ENCODE data around the gene TRMT1L.

TRMT1L gene

DNA sequence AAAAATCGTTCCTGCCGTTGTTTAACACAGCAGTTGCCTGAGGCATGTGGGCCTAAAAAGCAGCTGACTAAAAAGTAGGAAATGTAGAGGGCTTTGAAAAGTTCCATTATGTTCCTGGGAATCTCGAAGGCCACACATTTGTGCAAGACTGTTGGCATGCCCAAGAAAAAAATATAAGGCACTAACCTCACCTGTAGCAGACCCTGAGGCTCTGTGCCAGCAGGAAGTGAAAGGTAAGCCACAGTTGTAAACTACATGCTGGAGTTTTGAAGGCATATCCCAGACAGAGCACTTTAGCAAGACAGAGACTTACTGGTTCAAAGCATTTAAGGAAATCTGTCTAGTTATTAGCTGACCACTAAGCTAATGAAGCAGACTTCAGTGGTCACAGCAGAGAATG, 52.7 kb downstream of the TRMT1L start:
- Histone ChIP-seq H3K36me3 (ENCODE audit: control insufficient read depth in 4 of 4, insufficient read depth in 4 of 4, low read length in 3 of 4) (peaks cover 4 to 37% (median 11%) of the 10 kb centered on the region in 4 experiments), H3K27ac (ENCODE audit: insufficient read depth in 1 of 2, low read depth in 1 of 2, low read length in 2 of 2, poor library complexity in 1 of 2, severe bottlenecking in 2 of 2) (no peak overlapping the region), H3K27me3 (replicated peaks in 2 of 5; ENCODE audit: control insufficient read depth in 4 of 5, insufficient read depth in 5 of 5, low read length in 4 of 5) (no peaks in the 10 kb centered on the region), H3K9me3 (ENCODE audit: control extremely low read depth in 1 of 5, control insufficient read depth in 4 of 5, insufficient read depth in 2 of 5, low read depth in 1 of 5, low read length in 4 of 5) (peaks cover 0 to 16% (median 6%) of the 10 kb centered on the region in 5 experiments), H3K4me1 (ENCODE audit: control extremely low read depth in 1 of 4, control insufficient read depth in 4 of 4, insufficient read depth in 4 of 4, low read length in 3 of 4) (no peaks in the 10 kb centered on the region), H3K4me3 (ENCODE audit: control insufficient read depth in 1 of 7, extremely low read depth in 1 of 7, insufficient read depth in 4 of 7, low read depth in 2 of 7, low read length in 6 of 7) (no peak overlapping the region)
- POLR2A ChIA-PET: no interaction called here
- CTCF ChIA-PET: interaction anchor here (1.0 to 1.4 kb wide), 2 partner anchors 13 to 66 kb away, joined by 3 to 4 read pairs; no protein-coding TSS in a partner anchor
- DNase-seq: no peak
- WGBS (ENCODE audit: insufficient coverage): 92% methylated on average over 3 of the region's 3 CpGs

DNA sequence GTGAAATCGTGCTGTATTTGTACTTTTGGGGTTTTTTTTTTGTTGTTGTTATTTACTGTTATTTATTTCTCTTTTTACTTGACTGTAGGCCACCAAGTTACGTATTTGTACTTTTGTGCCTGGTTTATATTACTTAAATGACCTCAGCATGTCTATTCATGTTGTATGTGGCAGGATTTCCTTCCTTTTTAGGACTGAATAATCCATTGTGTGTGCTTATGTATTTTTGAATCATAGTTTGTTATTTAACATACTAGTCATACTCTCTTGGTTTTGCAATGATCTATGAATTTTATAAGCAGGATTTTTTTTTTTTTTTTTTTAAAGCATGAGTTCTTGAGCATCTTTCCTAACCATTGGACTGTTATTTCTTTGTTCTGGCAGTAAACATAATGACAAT, 60.2 kb downstream of the TRMT1L start:
- WGBS (ENCODE audit: insufficient coverage): no CpG with 5 or more reads among the region's 2 CpGs
- CTCF ChIA-PET: no interaction called here
- no peak overlapping the region for H3K4me3 ChIP-seq (ENCODE audit: control insufficient read depth in 1 of 7, extremely low read depth in 1 of 7, insufficient read depth in 4 of 7, low read depth in 2 of 7, low read length in 6 of 7)
- DNase-seq: no peak
- peaks cover 17 to 45% (median 32%) of the 10 kb centered on the region in 4 experiments for H3K36me3 ChIP-seq (ENCODE audit: control insufficient read depth in 4 of 4, insufficient read depth in 4 of 4, low read length in 3 of 4)
- no peaks in the 10 kb centered on the region for H3K9me3 ChIP-seq (ENCODE audit: control extremely low read depth in 1 of 5, control insufficient read depth in 4 of 5, insufficient read depth in 2 of 5, low read depth in 1 of 5, low read length in 4 of 5)
- H3K27ac ChIP-seq (ENCODE audit: insufficient read depth in 1 of 2, low read depth in 1 of 2, low read length in 2 of 2, poor library complexity in 1 of 2, severe bottlenecking in 2 of 2): no peak overlapping the region
- POLR2A ChIA-PET: no interaction called here
- no peaks in the 10 kb centered on the region for H3K4me1 ChIP-seq (ENCODE audit: control extremely low read depth in 1 of 4, control insufficient read depth in 4 of 4, insufficient read depth in 4 of 4, low read length in 3 of 4)
- H3K27me3 ChIP-seq (replicated peaks in 2 of 5; ENCODE audit: control insufficient read depth in 4 of 5, insufficient read depth in 5 of 5, low read length in 4 of 5): no peaks in the 10 kb centered on the region

DNA sequence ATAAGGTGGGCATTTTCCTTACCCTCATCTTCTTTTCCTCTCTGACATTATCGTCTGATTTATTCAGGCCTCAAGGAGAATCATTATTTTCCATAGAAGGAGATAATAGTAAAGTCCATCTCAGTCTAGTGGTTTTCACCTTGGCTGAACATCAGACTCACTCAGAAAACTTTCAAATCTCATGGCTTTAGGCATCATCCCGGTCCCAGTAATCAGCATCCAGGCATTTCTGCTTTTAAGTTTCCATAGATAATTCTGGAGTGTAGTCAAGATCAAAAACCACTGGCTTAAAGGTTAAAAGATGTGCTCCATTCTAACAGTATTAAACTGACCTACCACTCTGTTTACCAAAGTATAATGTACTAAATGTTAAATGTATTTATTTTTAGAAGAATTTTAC, 62.0 kb downstream of the TRMT1L start:
- Histone ChIP-seq H3K9me3 (ENCODE audit: control extremely low read depth in 1 of 5, control insufficient read depth in 4 of 5, insufficient read depth in 2 of 5, low read depth in 1 of 5, low read length in 4 of 5) (no peaks in the 10 kb centered on the region), H3K27ac (ENCODE audit: insufficient read depth in 1 of 2, low read depth in 1 of 2, low read length in 2 of 2, poor library complexity in 1 of 2, severe bottlenecking in 2 of 2) (no peak overlapping the region), H3K4me1 (ENCODE audit: control extremely low read depth in 1 of 4, control insufficient read depth in 4 of 4, insufficient read depth in 4 of 4, low read length in 3 of 4) (no peaks in the 10 kb centered on the region), H3K27me3 (replicated peaks in 2 of 5; ENCODE audit: control insufficient read depth in 4 of 5, insufficient read depth in 5 of 5, low read length in 4 of 5) (no peaks in the 10 kb centered on the region), H3K36me3 (ENCODE audit: control insufficient read depth in 4 of 4, insufficient read depth in 4 of 4, low read length in 3 of 4) (peaks cover 16 to 48% (median 28%) of the 10 kb centered on the region in 4 experiments), H3K4me3 (ENCODE audit: control insufficient read depth in 1 of 7, extremely low read depth in 1 of 7, insufficient read depth in 4 of 7, low read depth in 2 of 7, low read length in 6 of 7) (no peak overlapping the region)
- ChIA-PET POLR2A (no interaction called here), CTCF (no interaction called here)
- DNase-seq: no peak
- WGBS (ENCODE audit: insufficient coverage): 100% methylated on average over 1 of the region's 2 CpGs

DNA sequence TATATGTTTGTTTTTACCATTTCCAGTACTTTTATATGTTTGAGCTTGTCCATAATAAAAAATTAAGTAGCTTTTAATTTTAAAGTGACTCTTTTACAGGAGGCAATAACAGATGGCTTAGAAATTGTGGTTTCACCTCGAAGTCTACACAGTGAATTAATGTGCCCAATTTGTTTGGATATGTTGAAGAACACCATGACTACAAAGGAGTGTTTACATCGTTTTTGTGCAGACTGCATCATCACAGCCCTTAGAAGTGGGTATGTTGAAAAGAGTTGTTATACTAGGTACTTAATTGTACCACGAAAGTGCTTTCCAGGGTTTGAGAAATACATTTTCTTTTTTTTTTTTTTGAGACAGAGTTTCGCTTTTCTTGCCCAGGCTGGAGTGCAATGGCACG, 65.3 kb downstream of the TRMT1L start:
- WGBS (ENCODE audit: insufficient coverage): 88% methylated on average over 4 of the region's 5 CpGs
- Histone ChIP-seq H3K36me3 (ENCODE audit: control insufficient read depth in 4 of 4, insufficient read depth in 4 of 4, low read length in 3 of 4) (peaks cover 15 to 45% (median 35%) of the 10 kb centered on the region in 4 experiments), H3K27me3 (replicated peaks in 2 of 5; ENCODE audit: control insufficient read depth in 4 of 5, insufficient read depth in 5 of 5, low read length in 4 of 5) (no peaks in the 10 kb centered on the region), H3K4me1 (ENCODE audit: control extremely low read depth in 1 of 4, control insufficient read depth in 4 of 4, insufficient read depth in 4 of 4, low read length in 3 of 4) (no peaks in the 10 kb centered on the region), H3K4me3 (ENCODE audit: control insufficient read depth in 1 of 7, extremely low read depth in 1 of 7, insufficient read depth in 4 of 7, low read depth in 2 of 7, low read length in 6 of 7) (no peak overlapping the region), H3K27ac (ENCODE audit: insufficient read depth in 1 of 2, low read depth in 1 of 2, low read length in 2 of 2, poor library complexity in 1 of 2, severe bottlenecking in 2 of 2) (no peak overlapping the region), H3K9me3 (ENCODE audit: control extremely low read depth in 1 of 5, control insufficient read depth in 4 of 5, insufficient read depth in 2 of 5, low read depth in 1 of 5, low read length in 4 of 5) (no peaks in the 10 kb centered on the region)
- POLR2A ChIA-PET: interaction anchor here (0.9 kb wide), 1 partner anchor 63 kb away, joined by 3 read pairs; no protein-coding TSS in a partner anchor
- CTCF ChIA-PET: interaction anchor here (1.1 to 1.4 kb wide), 3 partner anchors 13 to 286 kb away, joined by 3 to 4 read pairs (median 3); no protein-coding TSS in a partner anchor
- DNase-seq: peak in 2 of 3 donors; percentile 35 to 59

DNA sequence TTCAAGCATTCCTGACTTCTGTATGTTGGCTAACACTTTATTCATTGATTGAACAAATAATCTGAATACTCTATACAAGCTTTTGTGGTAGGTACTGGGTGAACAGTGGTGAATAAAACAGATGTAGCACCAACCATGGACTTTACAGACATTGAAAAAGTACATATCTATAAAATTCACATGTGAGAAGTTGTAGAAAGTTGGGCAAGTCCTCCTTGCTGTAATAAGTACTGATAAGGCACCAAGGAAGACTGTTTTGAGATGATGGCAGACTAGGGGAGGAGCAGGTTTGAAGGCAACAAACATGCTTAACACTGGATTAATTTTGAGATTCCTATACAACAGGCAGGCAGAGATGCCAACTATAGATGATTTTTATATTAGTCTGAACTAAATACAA, 69.0 kb downstream of the TRMT1L start:
- ChIA-PET POLR2A (no interaction called here), CTCF (interaction anchor here (1.9 kb wide), 1 partner anchor 13 kb away, joined by 5 read pairs; no protein-coding TSS in a partner anchor)
- Histone ChIP-seq H3K4me3 (ENCODE audit: control insufficient read depth in 1 of 7, extremely low read depth in 1 of 7, insufficient read depth in 4 of 7, low read depth in 2 of 7, low read length in 6 of 7) (no peak overlapping the region), H3K27me3 (replicated peaks in 2 of 5; ENCODE audit: control insufficient read depth in 4 of 5, insufficient read depth in 5 of 5, low read length in 4 of 5) (no peaks in the 10 kb centered on the region), H3K9me3 (ENCODE audit: control extremely low read depth in 1 of 5, control insufficient read depth in 4 of 5, insufficient read depth in 2 of 5, low read depth in 1 of 5, low read length in 4 of 5) (no peaks in the 10 kb centered on the region), H3K36me3 (ENCODE audit: control insufficient read depth in 4 of 4, insufficient read depth in 4 of 4, low read length in 3 of 4) (peaks cover 6 to 31% (median 23%) of the 10 kb centered on the region in 4 experiments), H3K27ac (ENCODE audit: insufficient read depth in 1 of 2, low read depth in 1 of 2, low read length in 2 of 2, poor library complexity in 1 of 2, severe bottlenecking in 2 of 2) (no peak overlapping the region), H3K4me1 (ENCODE audit: control extremely low read depth in 1 of 4, control insufficient read depth in 4 of 4, insufficient read depth in 4 of 4, low read length in 3 of 4) (no peaks in the 10 kb centered on the region)
- no peak for DNase-seq

DNA sequence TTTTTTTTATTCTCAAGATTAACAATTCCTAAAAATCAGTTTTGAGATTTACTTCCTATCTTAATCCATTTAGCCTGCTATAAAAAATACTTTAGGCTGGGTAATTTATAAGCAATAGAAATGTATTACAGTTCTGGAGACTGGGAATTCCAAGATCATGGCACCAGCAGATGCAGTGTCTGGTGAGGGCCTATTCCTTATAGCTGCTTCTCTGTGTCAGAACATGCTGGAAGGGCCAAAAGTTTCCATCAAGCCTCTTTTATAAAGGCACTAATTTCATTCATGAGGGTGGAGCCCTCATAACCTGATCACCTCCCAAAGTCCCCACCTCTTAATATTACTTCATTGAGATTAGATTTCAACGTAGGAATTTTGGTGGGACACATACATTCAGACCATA, 69.7 kb downstream of the TRMT1L start:
- no peak for DNase-seq
- H3K4me3 ChIP-seq (ENCODE audit: control insufficient read depth in 1 of 7, extremely low read depth in 1 of 7, insufficient read depth in 4 of 7, low read depth in 2 of 7, low read length in 6 of 7): no peak overlapping the region
- no peaks in the 10 kb centered on the region for H3K9me3 ChIP-seq (ENCODE audit: control extremely low read depth in 1 of 5, control insufficient read depth in 4 of 5, insufficient read depth in 2 of 5, low read depth in 1 of 5, low read length in 4 of 5)
- H3K4me1 ChIP-seq (ENCODE audit: control extremely low read depth in 1 of 4, control insufficient read depth in 4 of 4, insufficient read depth in 4 of 4, low read length in 3 of 4): no peaks in the 10 kb centered on the region
- H3K27me3 ChIP-seq (replicated peaks in 2 of 5; ENCODE audit: control insufficient read depth in 4 of 5, insufficient read depth in 5 of 5, low read length in 4 of 5): no peaks in the 10 kb centered on the region
- 100% methylated on average over 1 of the region's 1 CpG for WGBS (ENCODE audit: insufficient coverage)
- H3K36me3 ChIP-seq (ENCODE audit: control insufficient read depth in 4 of 4, insufficient read depth in 4 of 4, low read length in 3 of 4): peaks cover 6 to 28% (median 21%) of the 10 kb centered on the region in 4 experiments
- ChIA-PET CTCF (interaction anchor here (1.8 to 1.9 kb wide), 2 partner anchors 12 to 69 kb away, joined by 4 to 5 read pairs; no protein-coding TSS in a partner anchor), POLR2A (no interaction called here)
- H3K27ac ChIP-seq (ENCODE audit: insufficient read depth in 1 of 2, low read depth in 1 of 2, low read length in 2 of 2, poor library complexity in 1 of 2, severe bottlenecking in 2 of 2): no peak overlapping the region

DNA sequence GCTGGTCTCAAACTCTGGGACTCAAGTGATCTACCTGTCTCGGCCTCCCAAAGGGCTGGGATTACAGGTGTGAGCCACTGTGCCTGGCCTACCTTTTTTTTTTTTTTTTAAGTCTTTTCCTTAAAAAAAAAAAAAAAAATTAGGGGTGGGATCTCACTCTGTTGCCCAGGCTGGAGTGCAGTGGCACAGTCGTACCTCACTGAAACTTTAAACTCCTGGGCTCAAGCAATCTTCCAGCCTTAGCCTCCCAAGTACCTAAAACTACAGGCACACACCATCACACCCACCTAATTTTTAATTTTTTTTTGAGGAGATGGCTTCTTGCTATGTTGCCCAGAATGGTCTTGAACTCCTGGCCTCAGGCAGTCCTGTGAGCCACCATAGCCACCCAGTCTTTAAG, 72.9 kb downstream of the TRMT1L start:
- no peaks in the 10 kb centered on the region for H3K9me3 ChIP-seq (ENCODE audit: control extremely low read depth in 1 of 5, control insufficient read depth in 4 of 5, insufficient read depth in 2 of 5, low read depth in 1 of 5, low read length in 4 of 5)
- peaks cover 0 to 3% (median 0%) of the 10 kb centered on the region in 4 experiments for H3K4me1 ChIP-seq (ENCODE audit: control extremely low read depth in 1 of 4, control insufficient read depth in 4 of 4, insufficient read depth in 4 of 4, low read length in 3 of 4)
- CTCF ChIA-PET: interaction anchor here (0.9 kb wide), 1 partner anchor 18 kb away, joined by 3 read pairs; no protein-coding TSS in a partner anchor
- no peaks in the 10 kb centered on the region for H3K27me3 ChIP-seq (replicated peaks in 2 of 5; ENCODE audit: control insufficient read depth in 4 of 5, insufficient read depth in 5 of 5, low read length in 4 of 5)
- no peak overlapping the region for H3K4me3 ChIP-seq (ENCODE audit: control insufficient read depth in 1 of 7, extremely low read depth in 1 of 7, insufficient read depth in 4 of 7, low read depth in 2 of 7, low read length in 6 of 7)
- POLR2A ChIA-PET: no interaction called here
- 100% methylated on average over 1 of the region's 2 CpGs for WGBS (ENCODE audit: insufficient coverage)
- peaks cover 4 to 14% (median 7%) of the 10 kb centered on the region in 4 experiments for H3K36me3 ChIP-seq (ENCODE audit: control insufficient read depth in 4 of 4, insufficient read depth in 4 of 4, low read length in 3 of 4)
- no peak overlapping the region for H3K27ac ChIP-seq (ENCODE audit: insufficient read depth in 1 of 2, low read depth in 1 of 2, low read length in 2 of 2, poor library complexity in 1 of 2, severe bottlenecking in 2 of 2)
- no peak for DNase-seq
